WERI-Rb-1 (cell line): Measurements from ENCODE around the gene FBXL14.

Experiments
- DNase-seq: peaks from one replicate; pipeline ENCODE4 v3.0.0-alpha.2; 2020
- H3K27ac ChIP-seq: fragments of 250-450 bp; sonication (Bioruptor Pico); 2 replicates; pipeline ENCODE4 v1.5.1; 2020; ENCODE audit warnings: mild to moderate bottlenecking, moderate library complexity
- H3K27me3 ChIP-seq: fragments of 250-450 bp; sonication (Bioruptor Pico); 2 replicates; pipeline ENCODE4 v1.5.1; 2021; ENCODE audit warnings: mild to moderate bottlenecking, low read depth, moderate library complexity; ENCODE audit not compliant: insufficient read depth, severe bottlenecking
- H3K36me3 ChIP-seq: fragments of 250-450 bp; sonication (Bioruptor Pico); 2 replicates; pipeline ENCODE4 v1.5.1; 2020; ENCODE audit warnings: mild to moderate bottlenecking, moderate library complexity
- H3K4me3 ChIP-seq: 2 replicates; pipeline ENCODE4 v1.5.1; 2011; ENCODE audit warnings: low read depth, mild to moderate bottlenecking, control low read depth, low read length
- H3K9me3 ChIP-seq: fragments of 250-450 bp; sonication (Bioruptor Pico); 2 replicates; pipeline ENCODE4 v1.5.1; 2021; ENCODE audit warnings: mild to moderate bottlenecking, moderate library complexity; ENCODE audit not compliant: severe bottlenecking
- CTCF ChIP-seq: IDR thresholded peaks from 2 replicates; pipeline ENCODE4 v1.5.1; 2011; ENCODE audit warnings: low read depth, mild to moderate bottlenecking, control low read depth, inconsistent platforms, low read length

The FBXL14 gene

GRCh38 chr12:1598757-1599156 is 4.4 kb upstream of the FBXL14 start:
- Histone ChIP-seq H3K4me3 (no peak overlapping the region), H3K36me3 (no peaks in the 10 kb centered on the region), H3K9me3 (no peaks in the 10 kb centered on the region), H3K27ac (no peak overlapping the region), H3K27me3 (no peaks in the 10 kb centered on the region)
- TF ChIP-seq CTCF: no peak
- DNase-seq: no peak

GRCh38 chr12:1595690-1596347 is 1.4 kb upstream of the FBXL14 start:
- no peaks in the 10 kb centered on the region for H3K9me3 ChIP-seq
- no peaks in the 10 kb centered on the region for H3K27me3 ChIP-seq
- no peak for TF ChIP-seq CTCF
- H3K27ac ChIP-seq: no peak overlapping the region
- peaks cover 9% of the 10 kb centered on the region for H3K36me3 ChIP-seq
- no peak overlapping the region for H3K4me3 ChIP-seq
- no peak for DNase-seq

- Histone ChIP-seq H3K27ac (peak overlapping the region; percentile 82), H3K9me3 (no peaks in the 10 kb centered on the region), H3K27me3 (no peaks in the 10 kb centered on the region), H3K36me3 (peaks cover 9% of the 10 kb centered on the region), H3K4me3 (peak overlapping the region; percentile 60)
- DNase-seq: no peak
- TF ChIP-seq CTCF: no peak
These were observed 713 bp upstream of the FBXL14 start for GRCh38 chr12:1595026-1595561.

GRCh38 chr12:1594006-1594260 is 448 bp downstream of the FBXL14 start:
- no peak overlapping the region for H3K27ac ChIP-seq
- H3K27me3 ChIP-seq: no peaks in the 10 kb centered on the region
- TF ChIP-seq CTCF: no peak

GRCh38 chr12:1593174-1594005 is 991 bp downstream of the FBXL14 start:
- no peak overlapping the region for H3K27ac ChIP-seq
- no peaks in the 10 kb centered on the region for H3K9me3 ChIP-seq
- H3K4me3 ChIP-seq: peak overlapping the region; percentile 55
- DNase-seq: peak; percentile 38
- peaks cover 9% of the 10 kb centered on the region for H3K36me3 ChIP-seq
- H3K27me3 ChIP-seq: no peaks in the 10 kb centered on the region
- no peak for TF ChIP-seq CTCF

More at GRCh38 chr12:1594006-1594260, 448 bp downstream of the FBXL14 start:
- Histone ChIP-seq H3K9me3 (no peaks in the 10 kb centered on the region), H3K36me3 (peaks cover 9% of the 10 kb centered on the region), H3K4me3 (peak overlapping the region; percentile 55)
- DNase-seq: peak; percentile 53
